ENCODE data around the gene MPV17. TPM values are rescaled to one million over a fixed set of nuclear protein-coding genes. Genes with fewer than 3 reads are reported as not detected.

Gene MPV17
- total RNA-seq, 1 experiment from 2014 or later: 59.4 TPM

GRCh38 chr2:27312152-27312551 is 10.7 kb downstream of the MPV17 start:
- Histone ChIP-seq H3K23ac (ENCODE audit: insufficient read length, low read depth, low read length) (no peak overlapping the region), H3K27ac (ENCODE audit: insufficient read length, low read depth, low read length) (no peak overlapping the region), H2AFZ (ENCODE audit: low read length) (no peak overlapping the region), H4K91ac (ENCODE audit: insufficient read length, low read depth, low read length) (no peak overlapping the region), H3K79me1 (ENCODE audit: insufficient read depth, low read depth, low read length, poor library complexity, severe bottlenecking) (no peaks in the 10 kb centered on the region), H2BK15ac (ENCODE audit: low read depth, low read length) (no peak overlapping the region), H3K4ac (ENCODE audit: low read depth, low read length) (no peak overlapping the region), H3K79me2 (ENCODE audit: insufficient read depth, low read length) (no peaks in the 10 kb centered on the region), H3K4me2 (ENCODE audit: insufficient read depth, insufficient read length, low read length) (no peak overlapping the region), H3K27me3 (ENCODE audit: insufficient read depth, low read length) (peaks cover 10% of the 10 kb centered on the region; the same call in 1 of the 2 replicates), H2BK120ac (ENCODE audit: low read depth, low read length, poor library complexity, severe bottlenecking) (no peak overlapping the region), H3K18ac (ENCODE audit: insufficient read length, low read depth, low read length) (no peak overlapping the region), H3K23me2 (ENCODE audit: insufficient read length, low read depth, low read length, poor library complexity, severe bottlenecking) (peaks cover 6% of the 10 kb centered on the region), H4K8ac (replicated peaks; ENCODE audit: insufficient read length, low read depth, low read length) (no peak overlapping the region), H3K9me3 (ENCODE audit: control insufficient read depth, low read depth, low read length) (no peaks in the 10 kb centered on the region), H3K4me1 (ENCODE audit: insufficient read depth, low read length) (peaks cover 6% of the 10 kb centered on the region; the same call in 1 of the 2 replicates), H4K20me1 (ENCODE audit: control insufficient read depth, insufficient read depth, insufficient read length) (no peaks in the 10 kb centered on the region), H4K5ac (ENCODE audit: insufficient read length, low read depth, low read length) (no peak overlapping the region), H3K9ac (ENCODE audit: extremely low read depth, insufficient read length, low read length) (no peak overlapping the region), H2BK5ac (ENCODE audit: insufficient read length, low read length) (no peak overlapping the region), H3K56ac (ENCODE audit: insufficient read length, low read depth, low read length) (no peak overlapping the region), H3T11ph (ENCODE audit: low read length) (no peak overlapping the region), H2AK5ac (ENCODE audit: insufficient read length, low read length) (no peak overlapping the region), H2BK12ac (ENCODE audit: insufficient read length, low read depth, low read length) (no peak overlapping the region), H2BK20ac (ENCODE audit: low read depth, low read length, poor library complexity, severe bottlenecking) (no peak overlapping the region), H3K14ac (ENCODE audit: insufficient read depth, low read length) (no peak overlapping the region)
- no CpG with 5 or more reads among the region's 3 CpGs for WGBS (ENCODE audit: extremely low coverage, insufficient read length, low lambda C conversion rate)
- Mint-ChIP-seq H3K36me3 (ENCODE audit: insufficient read depth in 1 of 3, low read depth in 3 of 3) (peaks cover 5 to 12% (median 10%) of the 10 kb centered on the region in 3 experiments; a peak in 6 of 7 replicates), H3K4me1 (peaks cover 11% of the 10 kb centered on the region in 2 experiments), H3K27me3 (ENCODE audit: low read depth) (peaks cover 23% of the 10 kb centered on the region), H3K9me3 (no peaks in the 10 kb centered on the region), H3K27ac (no peak overlapping the region), H3K4me3 (no peak overlapping the region; a peak in 1 of 5 replicates)
- DNase-seq: no peak
- TF ChIP-seq CTCF (conservative IDR thresholded peaks at IDR 0.05): no peak
